DOHH2 (cell line): ENCODE data around the gene MAP3K6.
A peak's percentile ranks its signal among the peaks of the same experiment; 100 is the strongest.

Source experiments
- H3F3A ChIP-seq: fragments of 200-600 bp; sonication (generic), shearing (Covaris generic); 2 replicates; pipeline ENCODE4 v1.6.0; 2016; ENCODE audit warnings: antibody characterized with exemption, mild to moderate bottlenecking; ENCODE audit not compliant: control insufficient read depth, insufficient read depth
- H3K27ac ChIP-seq: fragments of 200-600 bp; sonication (generic); 2 replicates; pipeline ENCODE4 v1.5.1; 2014; ENCODE audit warnings: low read depth, mild to moderate bottlenecking, low read length, moderate library complexity
- H3K27me3 ChIP-seq: fragments of 200-600 bp; sonication (generic); 2 replicates; pipeline ENCODE4 v1.6.1; 2014; ENCODE audit warnings: mild to moderate bottlenecking, low read length, mixed read lengths; ENCODE audit not compliant: control insufficient read depth
- H3K36me3 ChIP-seq: fragments of 200-600 bp; sonication (generic); 2 replicates; pipeline ENCODE4 v1.6.1; 2014; ENCODE audit warnings: mild to moderate bottlenecking, low read length, moderate library complexity, mixed read lengths; ENCODE audit not compliant: control insufficient read depth
- H3K4me1 ChIP-seq: fragments of 200-600 bp; sonication (generic); 2 replicates; pipeline ENCODE4 v1.6.1; 2014; ENCODE audit warnings: mild to moderate bottlenecking, low read length, mixed read lengths; ENCODE audit not compliant: control insufficient read depth
- H3K4me2 ChIP-seq: fragments of 200-600 bp; sonication (generic); 2 replicates; pipeline ENCODE4 v1.6.0; 2014; ENCODE audit warnings: mild to moderate bottlenecking, low read length, moderate library complexity
- H3K4me3 ChIP-seq: fragments of 200-600 bp; sonication (generic); 2 replicates; pipeline ENCODE4 v1.5.1; 2014; ENCODE audit warnings: mild to moderate bottlenecking, low read length, mixed read lengths
- H3K79me2 ChIP-seq: fragments of 200-600 bp; sonication (generic); 2 replicates; pipeline ENCODE4 v1.6.1; 2014; ENCODE audit warnings: mild to moderate bottlenecking, low read length, mixed read lengths; ENCODE audit not compliant: control insufficient read depth
- H3K9me2 ChIP-seq: fragments of 200-600 bp; sonication (generic); replicated peaks from 2 replicates; pipeline ENCODE4 v1.6.1; 2014; ENCODE audit warnings: mild to moderate bottlenecking, low read length, mixed read lengths; ENCODE audit not compliant: control insufficient read depth
- H3K9me3 ChIP-seq: fragments of 200-600 bp; sonication (generic); 2 replicates; pipeline ENCODE4 v1.6.1; 2014; ENCODE audit warnings: antibody characterized with exemption, low read length, mixed read lengths; ENCODE audit not compliant: control insufficient read depth, insufficient read depth
- H4K20me1 ChIP-seq: fragments of 200-600 bp; sonication (generic); 2 replicates; pipeline ENCODE4 v1.6.0; 2014; ENCODE audit warnings: low read depth, mild to moderate bottlenecking, antibody characterized with exemption, low read length, moderate library complexity; ENCODE audit not compliant: control insufficient read depth, insufficient read depth
- EZH2phosphoT487 ChIP-seq: fragments of 200-600 bp; sonication (generic); IDR thresholded peaks from 2 replicates; pipeline ENCODE4 v1.6.1; 2017; ENCODE audit warnings: borderline replicate concordance, mild to moderate bottlenecking, antibody characterized with exemption, low read length, moderate library complexity, mixed read lengths
- TF ChIP-seq, protein P1 (sequence below): fragments of 200-600 bp; sonication (generic); IDR thresholded peaks from one replicate; pipeline ENCODE4 v1.5.1; 2014; ENCODE audit warnings: antibody characterized with exemption, mild to moderate bottlenecking, low read depth, low read length; ENCODE audit not compliant: poor library complexity, severe bottlenecking

Gene MAP3K6

DNA sequence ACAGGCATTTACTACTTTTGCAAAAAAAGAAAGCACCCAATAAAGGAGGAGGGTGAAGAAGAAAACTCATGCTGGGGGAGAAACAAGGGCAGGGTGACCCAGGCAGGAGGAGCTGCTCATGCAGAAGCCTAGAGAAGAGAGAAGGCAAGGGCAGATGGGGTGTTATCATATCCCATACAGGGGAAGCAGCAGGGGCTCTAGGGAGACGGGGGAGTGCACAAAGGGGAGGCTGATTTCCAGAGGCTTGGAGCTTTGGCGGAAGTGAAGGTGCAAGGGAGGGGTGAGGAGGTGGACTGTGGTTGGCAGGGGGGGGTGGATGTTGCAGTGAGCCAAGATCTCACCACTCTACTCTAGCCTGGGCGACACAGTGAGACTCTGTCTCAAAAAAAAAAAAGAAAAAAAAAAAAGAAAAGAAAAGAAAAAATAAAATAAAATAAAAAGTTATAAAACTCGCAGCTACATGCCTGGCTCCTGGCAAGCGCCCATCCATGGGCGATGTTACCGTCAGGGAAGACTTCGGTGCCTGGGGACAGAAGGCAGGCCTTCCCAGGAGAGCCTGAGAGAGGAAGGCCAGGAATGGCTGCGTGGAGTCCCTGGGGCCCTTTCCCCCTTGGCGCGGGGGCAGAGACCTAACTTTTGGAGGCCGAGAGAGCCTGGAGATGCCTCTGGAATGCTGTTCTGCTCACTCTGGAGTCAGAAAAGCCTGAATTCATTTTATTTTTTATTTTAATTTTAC, 11.2 kb upstream of the MAP3K6 start:
- Histone ChIP-seq H3F3A (no peaks in the 10 kb centered on the region; the same call in 1 of the 2 replicates), H3K9me2 (no peaks in the 10 kb centered on the region), H3K4me1 (no peaks in the 10 kb centered on the region), H3K4me2 (no peak overlapping the region), H3K27ac (no peak overlapping the region), H3K36me3 (no peaks in the 10 kb centered on the region), H3K27me3 (peaks cover 17% of the 10 kb centered on the region), H3K4me3 (no peak overlapping the region), H3K9me3 (no peaks in the 10 kb centered on the region), H4K20me1 (no peaks in the 10 kb centered on the region), H3K79me2 (no peaks in the 10 kb centered on the region)
- TF ChIP-seq, protein P1, sequence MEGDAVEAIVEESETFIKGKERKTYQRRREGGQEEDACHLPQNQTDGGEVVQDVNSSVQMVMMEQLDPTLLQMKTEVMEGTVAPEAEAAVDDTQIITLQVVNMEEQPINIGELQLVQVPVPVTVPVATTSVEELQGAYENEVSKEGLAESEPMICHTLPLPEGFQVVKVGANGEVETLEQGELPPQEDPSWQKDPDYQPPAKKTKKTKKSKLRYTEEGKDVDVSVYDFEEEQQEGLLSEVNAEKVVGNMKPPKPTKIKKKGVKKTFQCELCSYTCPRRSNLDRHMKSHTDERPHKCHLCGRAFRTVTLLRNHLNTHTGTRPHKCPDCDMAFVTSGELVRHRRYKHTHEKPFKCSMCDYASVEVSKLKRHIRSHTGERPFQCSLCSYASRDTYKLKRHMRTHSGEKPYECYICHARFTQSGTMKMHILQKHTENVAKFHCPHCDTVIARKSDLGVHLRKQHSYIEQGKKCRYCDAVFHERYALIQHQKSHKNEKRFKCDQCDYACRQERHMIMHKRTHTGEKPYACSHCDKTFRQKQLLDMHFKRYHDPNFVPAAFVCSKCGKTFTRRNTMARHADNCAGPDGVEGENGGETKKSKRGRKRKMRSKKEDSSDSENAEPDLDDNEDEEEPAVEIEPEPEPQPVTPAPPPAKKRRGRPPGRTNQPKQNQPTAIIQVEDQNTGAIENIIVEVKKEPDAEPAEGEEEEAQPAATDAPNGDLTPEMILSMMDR, result no peak
- TF ChIP-seq EZH2phosphoT487, result no peak

DNA sequence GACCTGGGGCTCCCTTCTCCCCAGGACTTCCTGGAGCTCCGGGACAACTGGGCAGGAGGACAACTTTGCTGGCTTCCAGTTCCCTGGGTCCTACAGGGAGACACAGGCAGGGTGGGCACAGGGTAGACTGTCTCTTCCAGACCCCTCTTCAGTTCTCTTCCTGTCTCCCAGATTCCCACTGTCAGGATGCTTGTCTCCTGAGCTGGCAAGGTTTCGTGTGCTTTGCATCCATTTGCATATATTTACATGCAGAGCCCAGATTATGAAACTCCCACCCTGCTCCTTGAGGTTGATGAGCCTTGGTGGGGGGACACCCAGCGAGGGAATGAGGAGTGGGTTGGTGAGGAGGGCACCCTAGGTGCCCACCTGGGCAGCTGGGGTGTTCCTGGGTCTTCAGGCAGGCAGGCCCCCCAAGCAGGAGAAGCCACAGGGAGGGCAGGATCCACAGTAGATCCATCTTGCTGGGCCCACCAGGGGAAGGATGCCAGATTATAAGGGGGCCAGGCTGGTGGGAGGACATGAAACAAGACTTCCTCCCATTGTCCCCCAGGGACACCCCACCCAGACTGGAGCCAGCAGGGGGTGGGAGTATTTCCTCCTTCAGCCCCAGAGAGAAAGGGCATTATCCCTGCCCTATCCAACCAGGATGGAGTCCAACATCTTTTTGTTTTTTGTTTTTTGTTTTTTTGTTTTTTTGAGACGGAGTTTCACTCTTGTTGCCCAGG, 7.8 kb upstream of the MAP3K6 start, which contains the start of gene FCN3:
Gene FCN3, minus strand, starts transcription at position 463 of the 725 bp plus-strand sequence. Its CDS starts 6 bp downstream, at position 457.
- Histone ChIP-seq H3K4me1 (peaks cover 8% of the 10 kb centered on the region), H3F3A (no peaks in the 10 kb centered on the region; the same call in 1 of the 2 replicates), H3K27me3 (no peaks in the 10 kb centered on the region; the same call in 1 of the 2 replicates), H3K9me2 (no peaks in the 10 kb centered on the region), H3K4me3 (no peak within 1 kb of the TSS), H4K20me1 (no peaks in the 10 kb centered on the region), H3K4me2 (no peak within 1 kb of the TSS), H3K36me3 (no peaks in the 10 kb centered on the region), H3K79me2 (no peaks in the 10 kb centered on the region), H3K9me3 (no peaks in the 10 kb centered on the region), H3K27ac (no peak within 1 kb of the TSS)
- TF ChIP-seq, protein P1, result no peak
- TF ChIP-seq EZH2phosphoT487, result no peak

DNA sequence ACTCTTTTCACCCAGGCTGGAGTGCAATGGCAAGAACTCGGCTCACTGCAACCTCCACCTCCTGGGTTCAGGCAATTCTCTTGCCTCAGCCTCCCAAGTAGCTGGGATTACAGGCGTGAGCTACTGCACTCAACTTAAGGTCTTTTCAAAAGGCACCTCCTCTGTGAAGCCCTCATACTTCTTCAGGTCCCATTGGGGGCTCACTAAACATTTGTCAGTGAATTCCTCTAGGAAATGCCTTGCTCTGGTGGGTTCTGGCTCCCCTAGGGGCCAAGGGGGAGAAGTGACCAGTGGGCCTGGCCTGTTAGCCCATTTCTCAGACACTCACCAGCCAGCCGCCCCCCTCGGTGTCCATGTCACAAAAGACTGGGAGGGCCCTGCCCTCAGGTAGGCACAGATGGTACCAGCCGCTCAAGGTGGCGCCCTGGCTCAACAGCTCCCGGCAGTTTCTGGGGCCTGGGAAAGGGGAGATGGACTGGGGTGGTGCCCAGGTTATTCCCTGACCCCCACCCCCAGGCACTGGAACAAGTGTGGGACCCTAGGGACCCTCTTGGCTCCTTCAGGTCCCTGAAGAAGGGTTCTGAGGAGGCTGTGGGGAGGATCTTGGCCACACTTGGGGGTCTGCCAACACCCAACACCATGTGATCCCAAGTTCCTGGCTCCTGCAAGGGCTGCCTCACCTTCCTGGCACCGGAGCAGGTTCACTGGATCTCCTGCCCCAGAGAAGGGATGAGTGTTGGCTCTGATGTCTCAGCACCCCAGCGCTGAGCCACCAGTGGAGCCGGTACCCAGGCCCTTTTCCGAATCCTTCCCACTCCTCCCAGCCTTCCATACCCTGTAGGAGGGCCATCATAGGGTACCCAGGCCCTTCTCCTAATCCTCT, 6.3 kb upstream of the MAP3K6 start:
- no peak for TF ChIP-seq EZH2phosphoT487
- TF ChIP-seq, protein P1, result peak; percentile 19
- Histone ChIP-seq H3F3A (no peaks in the 10 kb centered on the region; the same call in 1 of the 2 replicates), H3K79me2 (no peaks in the 10 kb centered on the region), H3K4me1 (peaks cover 13% of the 10 kb centered on the region), H3K9me2 (no peaks in the 10 kb centered on the region), H4K20me1 (no peaks in the 10 kb centered on the region), H3K4me3 (no peak overlapping the region), H3K27me3 (no peaks in the 10 kb centered on the region), H3K9me3 (no peaks in the 10 kb centered on the region), H3K4me2 (no peak overlapping the region), H3K27ac (no peak overlapping the region), H3K36me3 (no peaks in the 10 kb centered on the region)
